SK-N-SH (cell line): ENCODE measurements around the gene APC2. TPM values are rescaled to one million over a fixed set of nuclear protein-coding genes. Genes with fewer than 3 reads are reported as not detected.

Experiments used
- CTCF ChIA-PET: fragments of 300-600, 350-600 bp; formaldehyde crosslinking; extraction: SDS; loops from one replicate; lab custom pipeline; 2021; lab: Yijun Ruan, JAX
- POLR2A ChIA-PET: fragments of 350-600 bp; sonication (Branson Sonifier 250); formaldehyde crosslinking; extraction: SDS; loops from one replicate; lab custom pipeline; 2020; ENCODE audit warnings: antibody characterized with exemption, inconsistent platforms; lab: Yijun Ruan, JAX
- DNase-seq: peaks from one replicate; pipeline ENCODE4 v3.0.0; 2012
- H2AFZ ChIP-seq: fragments of 200-600 bp; sonication (generic); 2 replicates; pipeline ENCODE4 v1.8.1; 2016; ENCODE audit warnings: antibody characterized with exemption, mild to moderate bottlenecking, low read depth
- H3F3A ChIP-seq: fragments of 200-600 bp; sonication (generic); replicated peaks from 2 replicates; pipeline ENCODE3; 2016; ENCODE audit warnings: antibody characterized with exemption, mild to moderate bottlenecking; ENCODE audit not compliant: insufficient read depth
- H3K27ac ChIP-seq, 2 experiments: fragments of 200-500 bp in 1 of 2; fragments of 200-600 bp in 1 of 2; sonication (Bioruptor generic) in 1 of 2; sonication (generic), shearing (Covaris generic) in 1 of 2; 2 replicates each; pipeline versions ENCODE4 v1.5.1 to v1.6.1; 2014 to 2016; ENCODE audit warnings: low read depth in 2 of 2, inconsistent platforms in 1 of 2, low read length in 1 of 2, mild to moderate bottlenecking in 1 of 2, mixed read lengths in 1 of 2
- H3K27me3 ChIP-seq: fragments of 200-600 bp; sonication (generic), shearing (Covaris generic); 2 replicates; pipeline ENCODE4 v1.6.1; 2016; ENCODE audit warnings: mixed run types; ENCODE audit not compliant: insufficient read depth
- H3K36me3 ChIP-seq, 2 experiments: fragments of 200-500 bp in 1 of 2; fragments of 200-600 bp in 1 of 2; sonication (Bioruptor generic) in 1 of 2; sonication (generic) in 1 of 2; replicated peaks in 1 of 2; 2 replicates each; pipeline versions ENCODE3 to v1.5.1; 2014 to 2016; ENCODE audit warnings: low read length in 1 of 2, mild to moderate bottlenecking in 1 of 2; ENCODE audit not compliant: insufficient read depth in 2 of 2, control insufficient read depth in 1 of 2
- H3K4me1 ChIP-seq, 2 experiments: fragments of 200-500 bp in 1 of 2; fragments of 200-600 bp in 1 of 2; sonication (Bioruptor generic) in 1 of 2; sonication (generic), shearing (Covaris generic) in 1 of 2; 2 replicates each; pipeline versions ENCODE4 v1.5.1 to v1.6.1; 2014 to 2016; ENCODE audit warnings: low read depth in 1 of 2, low read length in 1 of 2, mixed run types in 1 of 2; ENCODE audit not compliant: insufficient read depth in 2 of 2, control insufficient read depth in 1 of 2
- H3K4me2 ChIP-seq: fragments of 200-600 bp; sonication (generic), shearing (Covaris generic); 2 replicates; pipeline ENCODE4 v1.6.1; 2017; ENCODE audit warnings: mixed run types
- H3K4me3 ChIP-seq, 2 experiments: fragments of 200-500 bp in 1 of 2; fragments of 200-600 bp in 1 of 2; sonication (Bioruptor generic) in 1 of 2; sonication (generic), shearing (Covaris generic) in 1 of 2; 2 replicates each; pipeline versions ENCODE4 v1.5.1 to v1.8.1; 2014 to 2016; ENCODE audit warnings: low read depth in 2 of 2, inconsistent platforms in 1 of 2, low read length in 1 of 2, mild to moderate bottlenecking in 1 of 2, mixed read lengths in 1 of 2, moderate library complexity in 1 of 2
- H3K79me2 ChIP-seq: fragments of 200-600 bp; sonication (generic); 2 replicates; pipeline ENCODE4 v1.8.1; 2017; ENCODE audit warnings: mild to moderate bottlenecking; ENCODE audit not compliant: insufficient read depth
- H3K9ac ChIP-seq: fragments of 200-600 bp; sonication (generic); 2 replicates; pipeline ENCODE4 v1.6.1; 2017; ENCODE audit warnings: mixed run types
- H3K9me2 ChIP-seq: fragments of 200-600 bp; sonication (generic); 2 replicates; pipeline ENCODE4 v1.6.1; 2017; ENCODE audit warnings: mixed run types
- H3K9me3 ChIP-seq: fragments of 200-600 bp; sonication (generic); 2 replicates; pipeline ENCODE4 v1.6.1; 2017; ENCODE audit warnings: mixed run types, mild to moderate bottlenecking, moderate library complexity
- H4K20me1 ChIP-seq: fragments of 200-600 bp; sonication (generic); 2 replicates; pipeline ENCODE4 v1.6.1; 2017; ENCODE audit warnings: mild to moderate bottlenecking, mixed run types; ENCODE audit not compliant: insufficient read depth
- CHD2 ChIP-seq: fragments of 150-350 bp; IDR thresholded peaks from 2 replicates; pipeline ENCODE4 v1.6.1; 2018; ENCODE audit warnings: low read length; ENCODE audit not compliant: partially characterized antibody
- ELF1 ChIP-seq: IDR thresholded peaks from 2 replicates; pipeline ENCODE4 v1.4.0; 2012
- EZH2phosphoT487 ChIP-seq: fragments of 200-600 bp; sonication (generic); IDR thresholded peaks from 2 replicates; pipeline ENCODE4 v1.6.1; 2017; ENCODE audit warnings: low read depth, mixed run types, mild to moderate bottlenecking, antibody characterized with exemption, moderate library complexity, borderline replicate concordance
- FOSL2 ChIP-seq: IDR thresholded peaks from 2 replicates; pipeline ENCODE4 v1.4.0; 2012; ENCODE audit warnings: low read depth, mild to moderate bottlenecking, moderate library complexity, borderline replicate concordance
- FOXJ3 ChIP-seq: sonication (generic); formaldehyde crosslinking; IDR thresholded peaks from 2 replicates; pipeline ENCODE4 v1.5.1; 2020; ENCODE audit warnings: mild to moderate bottlenecking, missing genetic modification reagents
- IRF3 ChIP-seq: fragments of 150-350 bp; IDR thresholded peaks from 2 replicates; pipeline ENCODE4 v1.6.1; 2016; ENCODE audit warnings: mild to moderate bottlenecking, low read depth, low read length
- MEF2A ChIP-seq: IDR thresholded peaks from 2 replicates; pipeline ENCODE4 v1.4.0; 2012; ENCODE audit warnings: low read depth, borderline replicate concordance
- NFIC ChIP-seq: IDR thresholded peaks from 2 replicates; pipeline ENCODE4 v1.4.0; 2012; ENCODE audit warnings: borderline replicate concordance
- NRF1 ChIP-seq: IDR thresholded peaks from 2 replicates; pipeline ENCODE4 v1.6.1; 2012; ENCODE audit warnings: low read depth, mild to moderate bottlenecking, low read length
- POLR2AphosphoS5 ChIP-seq: IDR thresholded peaks from 2 replicates; pipeline ENCODE4 v1.6.1; 2012; ENCODE audit warnings: low read depth, low read length
- RAD21 ChIP-seq: IDR thresholded peaks from 2 replicates; pipeline ENCODE4 v1.6.1; 2012; ENCODE audit warnings: mild to moderate bottlenecking, low read length
- RCOR1 ChIP-seq: fragments of 150-350 bp; IDR thresholded peaks from 2 replicates; pipeline ENCODE4 v1.6.1; 2017; ENCODE audit warnings: antibody characterized with exemption, low read length
- RFX5 ChIP-seq: IDR thresholded peaks from 2 replicates; pipeline ENCODE4 v1.6.1; 2012; ENCODE audit warnings: mild to moderate bottlenecking, improper control_type of control experiment, low read length
- RXRA ChIP-seq: IDR thresholded peaks from 2 replicates; pipeline ENCODE4 v1.4.0; 2012; ENCODE audit warnings: low read depth, mild to moderate bottlenecking, borderline replicate concordance
- SMC3 ChIP-seq: IDR thresholded peaks from 2 replicates; pipeline ENCODE4 v1.6.1; 2012; ENCODE audit warnings: low read depth, low read length, improper control_type of control experiment
- TAF1 ChIP-seq: IDR thresholded peaks from 2 replicates; pipeline ENCODE4 v1.6.1; 2012; ENCODE audit warnings: low read depth, mild to moderate bottlenecking, low read length, moderate library complexity, borderline replicate concordance
- TEAD4 ChIP-seq: IDR thresholded peaks from 2 replicates; pipeline ENCODE4 v1.4.0; 2012; ENCODE audit warnings: mild to moderate bottlenecking, borderline replicate concordance; ENCODE audit not compliant: insufficient read depth
- YY1 ChIP-seq: IDR thresholded peaks from 2 replicates; pipeline ENCODE4 v1.4.0; 2012; ENCODE audit warnings: low read depth, mild to moderate bottlenecking
- WGBS: methylation state at CpG from one replicate; pipeline ENCODE4 v1.1.6; 2017; ENCODE audit warnings: low lambda C conversion rate; 5-methylcytosine and 5-hydroxymethylcytosine counted together
- polyA plus RNA-seq, 3 experiments: library from polyadenylated mRNA; depleted of rRNA; stranded (reverse); fragments of >200 nt; gene quantifications; 2 replicates each; pipeline ENCODE4 v1.2.3, GENCODE V29; 2012
- TF ChIP-seq, protein P1 (sequence below): fragments of 150-350 bp; IDR thresholded peaks from 2 replicates; pipeline ENCODE4 v1.6.1; 2017; ENCODE audit warnings: antibody characterized with exemption, low read length, low read depth, borderline replicate concordance
- TF ChIP-seq, protein P2 (sequence below): IDR thresholded peaks from 2 replicates; pipeline ENCODE4; 2012
- TF ChIP-seq, protein P3 (sequence below): IDR thresholded peaks from 2 replicates; pipeline ENCODE4 v1.4.0; 2012; ENCODE audit warnings: low read depth, borderline replicate concordance

APC2 gene
- polyA plus RNA-seq, 1 of the 3 experiments (the other 2 are of a cell fraction) = 1.3 TPM

- no peak overlapping the region for H3K4me3 ChIP-seq
- H3K4me2 ChIP-seq = no peak overlapping the region
- H3K79me2 ChIP-seq = peaks cover 46% of the 10 kb centered on the region
- H3K9me2 ChIP-seq = no peaks in the 10 kb centered on the region
- CTCF ChIA-PET = interaction anchor here (0.6 to 1.2 kb wide), 3 partner anchors 9 to 21 kb away, joined by 3 read pairs; no protein-coding TSS in a partner anchor
- no peaks in the 10 kb centered on the region for H3F3A ChIP-seq
- H3K9me3 ChIP-seq = no peaks in the 10 kb centered on the region
- DNase-seq = no peak
- no peaks in the 10 kb centered on the region for H3K27me3 ChIP-seq
- peaks cover 38% of the 10 kb centered on the region for H4K20me1 ChIP-seq
- H3K36me3 ChIP-seq = peaks cover 7 to 93% of the 10 kb centered on the region in 2 experiments
- TF ChIP-seq YY1 (no peak), NFIC (no peak), RFX5 (no peak), EZH2phosphoT487 (no peak), FOSL2 (no peak), FOXJ3 (CRISPR knock-in tag) (no peak)
- TF ChIP-seq, protein P1, sequence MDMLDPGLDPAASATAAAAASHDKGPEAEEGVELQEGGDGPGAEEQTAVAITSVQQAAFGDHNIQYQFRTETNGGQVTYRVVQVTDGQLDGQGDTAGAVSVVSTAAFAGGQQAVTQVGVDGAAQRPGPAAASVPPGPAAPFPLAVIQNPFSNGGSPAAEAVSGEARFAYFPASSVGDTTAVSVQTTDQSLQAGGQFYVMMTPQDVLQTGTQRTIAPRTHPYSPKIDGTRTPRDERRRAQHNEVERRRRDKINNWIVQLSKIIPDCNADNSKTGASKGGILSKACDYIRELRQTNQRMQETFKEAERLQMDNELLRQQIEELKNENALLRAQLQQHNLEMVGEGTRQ = no peak
- TF ChIP-seq, all 33 proteins: peak for 0
- no peaks in the 10 kb centered on the region; a peak in 1 of 4 replicates for H3K4me1 ChIP-seq
- no peak overlapping the region for H3K9ac ChIP-seq
- no peak overlapping the region for H3K27ac ChIP-seq
- WGBS = 96% methylated on average over 28 of the region's 40 CpGs
- H2AFZ ChIP-seq = no peak overlapping the region
- POLR2A ChIA-PET = no interaction called here
These were observed 26.3 kb upstream of the APC2 start for GRCh38 chr19:1423436-1424191.

- Histone ChIP-seq H3K4me1 (no peaks in the 10 kb centered on the region; a peak in 1 of 4 replicates), H4K20me1 (peaks cover 33% of the 10 kb centered on the region; the same call in 1 of the 2 replicates), H3K79me2 (peaks cover 38% of the 10 kb centered on the region), H3K9ac (no peak overlapping the region), H3K9me2 (no peaks in the 10 kb centered on the region), H3K27me3 (no peaks in the 10 kb centered on the region), H3K4me3 (no peak overlapping the region), H3K27ac (no peak overlapping the region), H2AFZ (no peak overlapping the region), H3K9me3 (no peaks in the 10 kb centered on the region), H3K36me3 (peaks cover 7 to 93% of the 10 kb centered on the region in 2 experiments), H3K4me2 (no peak overlapping the region), H3F3A (no peaks in the 10 kb centered on the region)
- WGBS = 92% methylated on average over 33 of the region's 42 CpGs
- POLR2A ChIA-PET = no interaction called here
- no peak for DNase-seq
- CTCF ChIA-PET = interaction anchor here (0.6 to 1.2 kb wide), 3 partner anchors 9 to 21 kb away, joined by 3 read pairs; no protein-coding TSS in a partner anchor
- TF ChIP-seq RAD21 (no peak), RXRA (no peak), RCOR1 (no peak), NRF1 (no peak), ELF1 (no peak), MEF2A (no peak), FOXJ3 (CRISPR knock-in tag) (no peak), POLR2AphosphoS5 (no peak), SMC3 (no peak), TAF1 (no peak), NFIC (no peak), CHD2 (no peak), IRF3 (no peak), TEAD4 (no peak)
- TF ChIP-seq, protein P1 = no peak
- TF ChIP-seq, protein P2, sequence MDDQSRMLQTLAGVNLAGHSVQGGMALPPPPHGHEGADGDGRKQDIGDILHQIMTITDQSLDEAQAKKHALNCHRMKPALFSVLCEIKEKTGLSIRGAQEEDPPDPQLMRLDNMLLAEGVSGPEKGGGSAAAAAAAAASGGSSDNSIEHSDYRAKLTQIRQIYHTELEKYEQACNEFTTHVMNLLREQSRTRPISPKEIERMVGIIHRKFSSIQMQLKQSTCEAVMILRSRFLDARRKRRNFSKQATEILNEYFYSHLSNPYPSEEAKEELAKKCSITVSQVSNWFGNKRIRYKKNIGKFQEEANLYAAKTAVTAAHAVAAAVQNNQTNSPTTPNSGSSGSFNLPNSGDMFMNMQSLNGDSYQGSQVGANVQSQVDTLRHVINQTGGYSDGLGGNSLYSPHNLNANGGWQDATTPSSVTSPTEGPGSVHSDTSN = no peak
- TF ChIP-seq, protein P3, sequence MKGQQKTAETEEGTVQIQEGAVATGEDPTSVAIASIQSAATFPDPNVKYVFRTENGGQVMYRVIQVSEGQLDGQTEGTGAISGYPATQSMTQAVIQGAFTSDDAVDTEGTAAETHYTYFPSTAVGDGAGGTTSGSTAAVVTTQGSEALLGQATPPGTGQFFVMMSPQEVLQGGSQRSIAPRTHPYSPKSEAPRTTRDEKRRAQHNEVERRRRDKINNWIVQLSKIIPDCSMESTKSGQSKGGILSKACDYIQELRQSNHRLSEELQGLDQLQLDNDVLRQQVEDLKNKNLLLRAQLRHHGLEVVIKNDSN = no peak
These were observed 25.5 kb upstream of the APC2 start for GRCh38 chr19:1424192-1424955.
